HFFc6 (cell line): ENCODE measurements around the gene ADGRF5. TPM values are rescaled to one million over a fixed set of nuclear protein-coding genes. Genes with fewer than 3 reads are reported as not detected.

Experiments used
- total RNA-seq, 6 experiments: library from RNA; stranded (reverse); fragmentation: NEBNext Ultra II Directional; extraction: Animal tissue kit (Norgen Biotek cat#: 25700); gene quantifications; 2 replicates in 1 of 6; 3 replicates in 5 of 6; pipeline ENCODE4 v1.2.3, GENCODE V29; 2021

Gene ADGRF5
- total RNA-seq, 6 experiments from 2014 or later, result 0.06 to 0.26 (median 0.20) TPM; not detected in 2

Other genes starting within 250 kb of the ADGRF5 start
- gene TDRD6, start 234.1 kb downstream of the ADGRF5 start, total RNA-seq, result not detected
- gene PLA2G7, start 186.6 kb downstream of the ADGRF5 start, total RNA-seq, result not detected
- gene ANKRD66, start 175.0 kb downstream of the ADGRF5 start, total RNA-seq, result not detected
- not detected for gene MEP1A, start 128.5 kb downstream of the ADGRF5 start, total RNA-seq
- not detected for gene ADGRF1, start 120.4 kb upstream of the ADGRF5 start, total RNA-seq